ENCODE results near the gene GABRP.
A peak's percentile ranks its signal among the peaks of the same experiment; 100 is the strongest.
"Not testable (repeated sequence)": the region's sequence is repeated elsewhere in the genome, so short reads cannot be mapped to it uniquely, and the experiment has no call there.

GABRP gene

GRCh38 chr5:170809551-170809950, 26.0 kb downstream of the GABRP start:
- DNase-seq: peak; percentile 29

DNA sequence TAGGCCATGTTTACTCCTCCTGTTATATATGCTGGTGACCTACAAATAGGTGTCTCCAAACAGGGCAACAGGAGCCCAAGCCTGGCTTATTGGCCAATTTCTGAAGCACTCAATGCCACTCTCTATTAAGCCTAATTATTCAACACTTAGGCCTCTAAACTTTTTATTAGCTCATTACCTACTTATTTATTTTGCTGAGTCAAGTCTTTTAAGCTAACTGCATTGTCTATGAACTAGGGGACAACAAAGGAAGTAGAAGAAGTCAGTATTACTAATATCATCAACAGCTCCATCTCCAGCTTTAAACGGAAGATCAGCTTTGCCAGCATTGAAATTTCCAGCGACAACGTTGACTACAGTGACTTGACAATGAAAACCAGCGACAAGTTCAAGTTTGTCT, 28.2 kb downstream of the GABRP start:
- no peak for DNase-seq

GRCh38 chr5:170813231-170813630, 29.7 kb downstream of the GABRP start:
- no peak for DNase-seq

DNA sequence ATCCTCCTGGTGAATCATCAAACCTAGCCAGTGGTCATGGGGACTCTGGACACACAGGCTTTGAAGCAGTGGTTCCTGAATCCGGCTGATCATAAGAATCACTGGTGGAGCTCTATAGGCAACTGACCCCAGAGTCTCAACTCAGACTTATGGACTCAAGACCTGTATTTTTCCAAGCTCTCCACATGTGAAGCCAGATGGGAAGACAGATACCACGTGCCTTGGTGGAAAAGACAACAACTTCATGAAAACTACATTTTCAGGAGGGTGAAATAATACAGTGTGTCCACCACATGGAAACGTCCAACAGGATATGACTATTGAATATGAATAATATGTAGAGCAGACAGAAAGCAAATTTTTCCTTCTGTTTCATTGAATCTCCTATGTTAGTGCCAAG, 33.7 kb downstream of the GABRP start:
- DNase-seq: no peak

GRCh38 chr5:170818232-170818631, 34.7 kb downstream of the GABRP start:
- no peak for DNase-seq

- DNase-seq: no peak
Observed at GRCh38 chr5:170819824-170820223, 36.3 kb downstream of the GABRP start.

GRCh38 chr5:170821257-170821800, 37.8 kb downstream of the GABRP start:
- no peak for DNase-seq

DNA sequence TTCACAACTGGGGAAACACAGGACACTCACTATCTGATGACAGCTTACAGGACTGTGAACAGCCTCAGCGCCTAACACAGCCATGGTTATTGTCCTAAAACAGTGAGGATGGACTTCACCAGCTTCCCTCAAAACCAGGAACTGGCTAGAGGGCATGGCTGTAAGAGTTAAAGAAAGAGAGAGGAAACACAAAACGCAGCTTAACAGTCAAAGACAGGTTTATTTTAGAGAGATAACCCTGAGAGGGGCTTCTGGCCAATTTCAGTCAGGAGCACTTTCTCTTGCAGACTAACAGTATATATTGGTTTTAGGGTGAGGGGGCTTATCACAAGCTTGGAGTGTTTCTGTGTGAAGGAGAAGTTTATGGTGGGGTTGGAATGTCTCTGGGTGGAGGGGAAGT, 42.6 kb downstream of the GABRP start:
- no peak for DNase-seq

DNA sequence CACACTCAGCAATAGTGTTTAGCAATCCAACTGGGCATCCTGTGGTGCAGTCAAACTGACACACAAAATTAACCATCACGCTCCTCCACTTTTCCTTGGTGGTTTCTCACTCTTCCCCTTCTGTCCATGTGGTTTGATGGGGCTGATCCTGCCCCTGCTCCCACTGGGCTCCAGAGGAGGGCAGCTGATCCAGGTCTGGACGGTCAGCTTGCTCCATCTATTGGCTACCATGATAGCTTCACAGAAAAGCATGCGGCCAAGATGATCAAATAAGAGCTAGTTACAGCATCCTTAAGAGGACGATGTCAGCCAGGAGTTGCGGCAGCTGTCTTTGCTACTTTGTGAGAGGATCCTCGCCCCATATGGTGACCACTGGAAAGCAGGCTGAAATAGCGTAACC, 48.7 kb downstream of the GABRP start:
- DNase-seq: no peak

DNA sequence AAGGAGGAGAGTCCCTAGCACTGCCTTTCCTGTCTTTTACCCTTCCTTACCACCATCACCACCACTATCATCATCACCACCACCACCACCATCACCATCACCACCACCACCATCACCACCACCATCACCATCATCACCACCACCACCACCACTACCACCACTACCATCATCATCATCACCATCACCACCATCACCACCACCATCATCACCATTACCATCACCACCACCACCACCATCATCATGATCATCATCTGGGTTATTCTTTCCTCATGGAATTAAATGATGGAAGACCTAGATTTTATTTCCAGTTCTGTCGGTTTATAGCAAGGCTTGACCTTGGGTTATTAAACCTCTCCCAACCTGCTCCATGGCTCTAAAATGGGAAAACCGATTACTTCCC, 50.5 kb downstream of the GABRP start:
- DNase-seq: not testable (repeated sequence)

GRCh38 chr5:170836226-170836625, 52.7 kb downstream of the GABRP start:
- no peak for DNase-seq

DNA sequence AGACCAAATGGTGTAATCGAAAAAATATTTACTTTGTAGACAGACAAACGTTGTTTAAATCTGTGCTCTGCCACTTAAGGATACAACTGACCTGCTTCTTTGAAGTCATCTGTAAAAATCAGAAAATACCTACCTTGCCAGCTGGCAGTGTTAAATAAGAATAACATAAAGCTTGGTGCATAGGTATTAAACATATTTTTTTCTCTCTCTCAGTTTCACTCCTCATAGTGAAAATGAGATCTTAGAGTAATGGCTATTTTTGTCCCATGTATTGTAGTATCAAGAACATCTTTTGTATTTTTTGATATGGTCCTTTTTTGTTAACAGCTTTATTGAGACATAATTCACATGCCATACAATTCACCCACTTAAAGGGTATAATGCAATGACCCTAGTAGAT, 60.3 kb downstream of the GABRP start:
- DNase-seq: no peak

- DNase-seq: no peak
Observed at GRCh38 chr5:170844651-170845050, 61.1 kb downstream of the GABRP start.

DNA sequence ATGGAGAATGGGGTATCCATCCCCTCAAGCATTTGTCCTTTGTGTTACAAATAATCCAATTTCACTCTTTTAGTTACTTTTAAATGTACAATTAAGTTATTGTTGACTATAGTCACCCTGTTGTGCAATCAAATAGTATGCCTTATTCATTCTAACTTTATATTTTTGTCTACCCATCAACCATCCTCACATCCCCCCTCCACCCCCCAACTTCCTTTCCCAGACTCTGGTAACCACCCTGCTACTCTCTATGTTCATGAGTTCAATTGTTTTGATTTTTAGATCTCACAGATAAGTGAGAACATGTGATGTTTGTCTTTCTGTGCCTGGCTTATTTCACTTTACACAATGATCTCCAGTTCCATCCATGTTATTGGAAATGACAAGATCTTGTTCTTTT, 62.9 kb downstream of the GABRP start:
- no peak for DNase-seq

DNA sequence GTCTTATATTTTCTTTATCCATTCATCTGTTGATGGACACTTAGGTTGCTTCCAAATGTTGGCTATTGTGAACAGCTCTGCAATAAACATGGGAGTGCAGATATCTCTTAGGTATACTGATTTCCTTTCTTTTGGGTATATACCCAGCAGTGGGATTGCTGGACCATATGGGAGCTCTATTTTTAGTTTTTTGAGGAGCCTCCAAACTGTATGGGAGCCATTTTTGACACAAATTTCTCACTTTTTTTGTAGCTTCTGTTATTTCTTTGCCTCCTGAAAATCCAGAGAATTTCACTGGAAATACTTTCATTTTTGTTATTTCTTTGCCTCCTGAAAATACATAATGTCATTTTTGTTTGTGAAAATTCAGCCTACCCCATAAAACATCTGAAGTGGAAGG, 63.3 kb downstream of the GABRP start:
- no peak for DNase-seq

DNA sequence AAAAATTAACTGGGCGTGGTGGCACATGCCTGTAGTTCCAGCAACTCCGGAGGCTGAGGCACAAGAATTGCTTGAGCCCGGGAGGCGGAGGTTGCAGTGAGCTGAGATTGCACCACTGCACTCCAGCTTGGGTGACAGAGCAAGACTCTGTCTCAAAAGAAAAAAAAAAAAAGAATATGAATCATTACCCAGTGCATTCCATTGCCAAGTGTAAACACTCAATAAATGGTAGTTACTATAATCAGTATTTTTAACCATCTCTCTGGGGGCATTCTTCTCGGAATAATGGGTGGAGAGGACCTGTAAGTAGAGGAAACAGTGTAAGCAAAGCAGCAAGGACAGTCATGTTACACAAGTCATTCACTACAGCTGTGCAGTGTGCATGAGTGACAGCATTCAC, 64.5 kb downstream of the GABRP start:
- DNase-seq: no peak

GRCh38 chr5:170849374-170849773, 65.8 kb downstream of the GABRP start:
- DNase-seq: no peak

- DNase-seq: no peak
Observed at GRCh38 chr5:170854566-170854965, 71.0 kb downstream of the GABRP start.

DNA sequence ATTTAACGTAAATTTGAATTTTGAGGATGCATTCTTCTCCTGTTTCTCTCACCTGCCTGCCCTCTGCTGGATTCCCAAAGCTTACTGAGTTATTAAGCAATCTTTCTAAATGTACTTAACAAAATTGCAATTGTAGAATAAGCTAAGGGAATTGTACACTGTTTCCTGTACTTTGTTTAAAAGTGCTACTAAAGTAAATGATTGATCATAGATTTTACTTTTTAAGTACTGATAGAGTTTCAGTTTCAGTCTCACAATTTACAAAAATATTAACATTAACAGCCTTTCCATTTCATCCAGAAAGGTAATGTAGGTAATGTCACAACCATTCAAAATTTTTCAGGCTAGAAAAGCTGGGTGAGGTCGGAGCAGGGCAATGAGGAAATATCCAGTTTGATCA, 73.5 kb downstream of the GABRP start:
- DNase-seq: no peak

DNA sequence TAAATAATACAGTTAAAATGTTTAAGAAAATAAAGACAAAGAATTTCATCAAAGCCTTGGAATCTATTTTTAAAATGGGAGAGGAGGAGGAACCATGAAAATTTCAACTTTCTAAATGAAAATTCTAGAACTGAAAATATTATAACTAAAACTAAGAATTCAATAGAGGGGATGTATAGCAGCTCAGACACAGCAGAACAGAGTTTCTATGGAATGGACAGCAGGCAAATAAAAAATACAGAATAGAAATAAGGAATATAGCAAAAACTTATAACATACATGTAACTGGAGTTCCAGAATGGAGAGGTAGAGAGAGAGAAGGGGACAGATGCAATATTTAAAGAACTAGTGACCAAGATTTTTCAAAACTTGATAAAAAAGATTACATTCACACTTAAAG, 76.9 kb downstream of the GABRP start:
- no peak for DNase-seq

GRCh38 chr5:170860818-170861666, 77.5 kb downstream of the GABRP start:
- DNase-seq: no peak

- no peak for DNase-seq
Observed at GRCh38 chr5:170861667-170861916, 78.1 kb downstream of the GABRP start.

- DNase-seq: peak; percentile 35
Observed at GRCh38 chr5:170861917-170862766, 78.6 kb downstream of the GABRP start, which contains the start of gene RANBP17. Gene RANBP17 (plus strand): TSS chr5:170862018.

- no peak for DNase-seq
Observed at GRCh38 chr5:170863646-170864045, 80.1 kb downstream of the GABRP start.

Data from DMS79 treated with DMSO at 0.1 percent for 48 hours (cell line).